HepG2 (cell line): ENCODE data around the gene PTRH2.

ENCODE experiments used
- ARHGAP35 ChIP-seq: sonication (generic); formaldehyde crosslinking; IDR thresholded peaks from 2 replicates; pipeline ENCODE4 v1.9.0; 2022; ENCODE audit warnings: mild to moderate bottlenecking, inconsistent platforms, moderate library complexity, missing genetic modification reagents, borderline replicate concordance
- CBFB ChIP-seq: sonication (generic); formaldehyde crosslinking; IDR thresholded peaks from 2 replicates; pipeline ENCODE4 v1.4.0; 2020; ENCODE audit warnings: missing genetic modification reagents
- MAZ ChIP-seq, 2 experiments: sonication (generic) in 1 of 2; formaldehyde crosslinking in 1 of 2; IDR thresholded peaks; 2 replicates each; pipeline versions ENCODE4 v1.5.0 to v1.6.1; 2012 to 2020; ENCODE audit warnings: low read depth in 2 of 2, mild to moderate bottlenecking in 2 of 2, borderline replicate concordance in 1 of 2, improper control_type of control experiment in 1 of 2, low read length in 1 of 2, missing genetic modification reagents in 1 of 2, moderate library complexity in 1 of 2
- NFRKB ChIP-seq: fragments of 450-650 bp; IDR thresholded peaks from 2 replicates; pipeline ENCODE4 v1.6.1; 2017
- NR1H2 ChIP-seq: sonication (generic); formaldehyde crosslinking; IDR thresholded peaks from 2 replicates; pipeline ENCODE4 v1.8.1; 2022; ENCODE audit warnings: low read depth, missing genetic modification reagents, borderline replicate concordance

DNA sequence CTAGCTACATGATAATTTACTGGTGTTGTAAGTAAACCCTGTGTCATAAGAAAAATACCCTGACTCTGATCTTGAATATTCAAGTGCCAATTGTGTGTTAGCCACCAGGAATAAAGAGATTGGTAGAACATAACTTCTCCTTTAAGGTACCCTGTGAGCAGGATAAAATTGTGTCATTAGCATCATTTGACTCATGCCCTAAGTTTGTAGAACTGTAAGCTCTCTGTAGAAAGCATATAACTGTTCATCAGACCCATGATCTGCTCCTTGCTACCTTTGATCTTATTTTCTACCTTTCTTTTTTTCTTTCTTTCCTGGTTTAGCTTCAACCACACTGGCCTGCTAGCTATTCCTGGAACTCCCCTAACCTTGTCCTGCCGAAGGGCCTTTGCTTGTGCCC, 35.8 kb downstream of the PTRH2 start:
- TF ChIP-seq NR1H2 (CRISPR knock-in tag), result no peak
- TF ChIP-seq CBFB (CRISPR knock-in tag), result no peak
- TF ChIP-seq NFRKB, result no peak
- TF ChIP-seq MAZ (IDR thresholded peaks at IDR 0.05; ENCODE audit: borderline replicate concordance, low read depth, low read length), result no peak
- TF ChIP-seq MAZ (CRISPR knock-in tag; IDR thresholded peaks at IDR 0.05; ENCODE audit: low read depth), result no peak
- TF ChIP-seq ARHGAP35 (CRISPR knock-in tag), result no peak
